Measurements from ENCODE around the gene GABRR3.

GABRR3 gene

DNA sequence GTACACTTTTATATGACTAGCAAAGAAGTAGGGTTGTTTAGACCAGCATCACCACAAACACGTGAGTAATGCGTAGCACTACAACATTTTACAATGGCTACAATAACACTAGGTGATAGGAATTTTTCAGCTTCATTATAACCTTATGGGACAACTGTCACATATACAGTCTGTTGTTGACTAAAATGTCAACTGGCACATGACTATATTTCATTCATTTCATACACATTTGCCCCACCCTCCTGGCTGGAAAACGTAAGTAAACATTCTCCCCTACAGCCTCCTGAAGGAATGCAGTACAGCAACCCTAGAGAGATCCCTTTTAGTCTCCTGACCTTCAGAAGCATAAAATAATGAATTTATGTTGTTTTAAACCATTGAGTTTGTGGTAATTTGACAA is 79.1 kb downstream of the GABRR3 start:
- peaks cover 95% of the 10 kb centered on the region for H3K36me3 ChIP-seq (ENCODE audit: control insufficient read depth, low read length)

DNA sequence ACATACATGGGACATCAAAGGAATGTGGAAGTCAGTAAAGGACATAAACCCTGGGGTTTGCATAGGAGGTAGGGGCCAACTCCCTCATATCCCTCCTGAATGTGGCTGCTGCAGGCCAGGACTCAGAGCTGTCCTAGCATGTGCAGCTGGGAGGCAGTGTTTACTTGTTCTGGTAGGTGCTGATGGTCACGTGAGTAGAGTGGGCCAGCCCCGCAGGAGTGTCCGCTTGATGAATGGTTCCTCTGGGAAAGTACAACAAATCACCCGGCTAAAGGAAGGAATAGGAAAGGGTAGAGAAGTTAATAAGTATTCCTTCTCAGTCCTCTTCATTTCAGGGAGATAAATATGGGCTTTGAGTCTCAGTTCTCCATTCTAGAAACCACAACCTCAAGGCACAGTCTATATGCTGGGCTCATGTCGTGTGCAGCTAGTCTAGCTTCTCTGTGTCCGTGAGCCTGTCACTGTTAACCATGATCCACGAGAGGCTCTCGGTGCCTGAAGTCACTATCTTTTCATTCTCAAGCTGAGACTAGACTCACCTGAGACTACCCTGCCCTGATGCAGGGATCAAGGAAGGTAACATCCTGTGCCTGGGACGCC is 80.8 kb downstream of the GABRR3 start:
- Histone ChIP-seq H3K9me2 (replicated peaks; ENCODE audit: control insufficient read depth, low read length) (no peaks in the 10 kb centered on the region), H3K4me1 (ENCODE audit: control insufficient read depth, low read length) (no peaks in the 10 kb centered on the region), H3K79me2 (ENCODE audit: control insufficient read depth, low read length) (no peaks in the 10 kb centered on the region), H3K36me3 (ENCODE audit: control insufficient read depth, low read length) (peaks cover 95% of the 10 kb centered on the region), H3K9me3 (ENCODE audit: control insufficient read depth, insufficient read depth, low read length) (no peaks in the 10 kb centered on the region), H3K27me3 (ENCODE audit: control insufficient read depth, low read length) (no peaks in the 10 kb centered on the region), H3K4me2 (ENCODE audit: low read length) (no peak overlapping the region), H4K20me1 (ENCODE audit: control insufficient read depth, insufficient read depth, low read depth, low read length) (no peaks in the 10 kb centered on the region), H3F3A (ENCODE audit: control insufficient read depth, insufficient read depth) (no peaks in the 10 kb centered on the region), H3K27ac (ENCODE audit: low read depth, low read length) (no peak overlapping the region), H3K4me3 (ENCODE audit: low read length) (no peak overlapping the region)
- TF ChIP-seq, protein P1, sequence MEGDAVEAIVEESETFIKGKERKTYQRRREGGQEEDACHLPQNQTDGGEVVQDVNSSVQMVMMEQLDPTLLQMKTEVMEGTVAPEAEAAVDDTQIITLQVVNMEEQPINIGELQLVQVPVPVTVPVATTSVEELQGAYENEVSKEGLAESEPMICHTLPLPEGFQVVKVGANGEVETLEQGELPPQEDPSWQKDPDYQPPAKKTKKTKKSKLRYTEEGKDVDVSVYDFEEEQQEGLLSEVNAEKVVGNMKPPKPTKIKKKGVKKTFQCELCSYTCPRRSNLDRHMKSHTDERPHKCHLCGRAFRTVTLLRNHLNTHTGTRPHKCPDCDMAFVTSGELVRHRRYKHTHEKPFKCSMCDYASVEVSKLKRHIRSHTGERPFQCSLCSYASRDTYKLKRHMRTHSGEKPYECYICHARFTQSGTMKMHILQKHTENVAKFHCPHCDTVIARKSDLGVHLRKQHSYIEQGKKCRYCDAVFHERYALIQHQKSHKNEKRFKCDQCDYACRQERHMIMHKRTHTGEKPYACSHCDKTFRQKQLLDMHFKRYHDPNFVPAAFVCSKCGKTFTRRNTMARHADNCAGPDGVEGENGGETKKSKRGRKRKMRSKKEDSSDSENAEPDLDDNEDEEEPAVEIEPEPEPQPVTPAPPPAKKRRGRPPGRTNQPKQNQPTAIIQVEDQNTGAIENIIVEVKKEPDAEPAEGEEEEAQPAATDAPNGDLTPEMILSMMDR (IDR thresholded peaks at IDR 0.05; ENCODE audit: low read depth, low read length, poor library complexity, severe bottlenecking): no peak
- no peak for TF ChIP-seq EZH2phosphoT487 (IDR thresholded peaks at IDR 0.05; ENCODE audit: borderline replicate concordance, low read length)

More for the DNA sequence above, 79.1 kb downstream of the GABRR3 start:
- no peak for TF ChIP-seq EZH2phosphoT487 (IDR thresholded peaks at IDR 0.05; ENCODE audit: borderline replicate concordance, low read length)
- TF ChIP-seq, protein P1 (IDR thresholded peaks at IDR 0.05; ENCODE audit: low read depth, low read length, poor library complexity, severe bottlenecking): no peak
- no peaks in the 10 kb centered on the region for H3F3A ChIP-seq (ENCODE audit: control insufficient read depth, insufficient read depth)
- H3K9me2 ChIP-seq (replicated peaks; ENCODE audit: control insufficient read depth, low read length): no peaks in the 10 kb centered on the region
- no peaks in the 10 kb centered on the region for H3K9me3 ChIP-seq (ENCODE audit: control insufficient read depth, insufficient read depth, low read length)
- no peaks in the 10 kb centered on the region for H3K4me1 ChIP-seq (ENCODE audit: control insufficient read depth, low read length)
- H3K4me3 ChIP-seq (ENCODE audit: low read length): no peak overlapping the region
- H4K20me1 ChIP-seq (ENCODE audit: control insufficient read depth, insufficient read depth, low read depth, low read length): 0 out of 2 replicates have a peak, but pooled peaks cover 3% of the 10 kb centered on the region
- H3K27ac ChIP-seq (ENCODE audit: low read depth, low read length): no peak overlapping the region
- no peak overlapping the region for H3K4me2 ChIP-seq (ENCODE audit: low read length)
- H3K79me2 ChIP-seq (ENCODE audit: control insufficient read depth, low read length): peaks cover 12% of the 10 kb centered on the region
- no peaks in the 10 kb centered on the region for H3K27me3 ChIP-seq (ENCODE audit: control insufficient read depth, low read length)

DNA sequence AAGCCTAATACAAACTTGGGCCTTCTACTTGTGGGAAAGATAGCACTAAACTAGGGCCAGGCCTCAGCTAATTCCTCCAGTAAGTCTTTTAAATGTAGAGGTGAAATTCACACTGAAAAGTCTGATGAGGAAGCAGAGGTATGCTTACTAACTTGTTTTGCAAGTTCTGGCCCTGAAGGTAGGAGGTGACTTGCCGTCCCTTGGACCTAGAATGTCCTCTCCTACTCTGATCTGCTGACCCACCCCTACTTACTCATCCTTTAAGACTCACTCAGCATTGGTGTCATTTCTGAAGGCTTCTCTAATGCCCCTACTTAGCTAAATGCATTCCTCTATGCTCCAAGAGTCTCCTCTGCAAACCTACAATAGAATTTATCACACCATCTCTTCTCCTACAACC is 82.2 kb downstream of the GABRR3 start:
- H3K79me2 ChIP-seq (ENCODE audit: control insufficient read depth, low read length): no peaks in the 10 kb centered on the region
- no peak overlapping the region for H3K4me2 ChIP-seq (ENCODE audit: low read length)
- H3K4me1 ChIP-seq (ENCODE audit: control insufficient read depth, low read length): no peaks in the 10 kb centered on the region
- H4K20me1 ChIP-seq (ENCODE audit: control insufficient read depth, insufficient read depth, low read depth, low read length): no peaks in the 10 kb centered on the region
- no peaks in the 10 kb centered on the region for H3F3A ChIP-seq (ENCODE audit: control insufficient read depth, insufficient read depth)
- H3K36me3 ChIP-seq (ENCODE audit: control insufficient read depth, low read length): peaks cover 95% of the 10 kb centered on the region
- H3K27ac ChIP-seq (ENCODE audit: low read depth, low read length): no peak overlapping the region
- no peak overlapping the region for H3K4me3 ChIP-seq (ENCODE audit: low read length)
- no peaks in the 10 kb centered on the region for H3K9me2 ChIP-seq (replicated peaks; ENCODE audit: control insufficient read depth, low read length)
- TF ChIP-seq, protein P1 (IDR thresholded peaks at IDR 0.05; ENCODE audit: low read depth, low read length, poor library complexity, severe bottlenecking): no peak
- TF ChIP-seq EZH2phosphoT487 (IDR thresholded peaks at IDR 0.05; ENCODE audit: borderline replicate concordance, low read length): no peak
- H3K9me3 ChIP-seq (ENCODE audit: control insufficient read depth, insufficient read depth, low read length): no peaks in the 10 kb centered on the region
- no peaks in the 10 kb centered on the region for H3K27me3 ChIP-seq (ENCODE audit: control insufficient read depth, low read length)
